ENCODE measurements around the gene ABCB10.

- TF ChIP-seq POLR2A (IDR thresholded peaks at IDR 0.05) (no peak), CTCF (IDR thresholded peaks at IDR 0.05) (no peak), EP300 (IDR thresholded peaks at IDR 0.05) (no peak)
Measured at GRCh38 chr1:229537894-229538293, 20.6 kb downstream of the ABCB10 start.
